GM11168 (cell line): ENCODE data around the gene ABCG8.

Experiments
- in situ Hi-C: fragments of 300-500 bp; cut with MboI; formaldehyde crosslinking; loops from one replicate; pipeline ENCODE4 v1.12.0; 2022; ENCODE audit warnings: low sequenced_read_pairs; ENCODE audit not compliant: unreplicated experiment

Gene ABCG8

GRCh38 chr2:43838560-43839267, at the start of gene ABCG8, which contains the start of gene ABCG5:
Gene ABCG8, plus strand, starts transcription at chr2:43838971. Its CDS starts 83 bp downstream, at chr2:43839054.
Gene ABCG5, minus strand, starts transcription at chr2:43838839. Its CDS starts 160 bp downstream, at chr2:43838679.
- in situ Hi-C loops, result no loop called here

DNA sequence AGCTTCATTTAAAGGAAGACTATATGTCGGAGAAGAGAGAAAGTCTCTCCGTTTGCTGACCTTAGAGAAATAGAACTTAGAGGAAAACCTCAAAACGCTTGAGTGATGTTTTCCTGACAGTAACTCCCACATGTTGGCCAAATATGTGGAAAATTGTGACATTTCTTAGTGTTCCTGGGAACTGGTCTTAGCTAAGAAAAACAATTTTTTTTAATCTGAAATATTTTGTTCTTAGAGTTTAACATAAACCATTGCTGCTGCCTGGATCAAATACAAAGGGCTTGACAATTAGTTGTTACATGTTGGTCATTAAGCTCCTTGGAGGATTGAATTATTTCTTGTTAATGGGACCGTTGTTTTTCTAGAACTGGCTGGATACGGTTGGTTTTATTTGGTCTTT, 48.6 kb upstream of the ABCG8 start:
- in situ Hi-C loops, result no loop called here

- in situ Hi-C loops, result no loop called here
Observed at GRCh38 chr2:43791035-43791765, 47.6 kb upstream of the ABCG8 start.

GRCh38 chr2:43792653-43793052, 46.1 kb upstream of the ABCG8 start:
- in situ Hi-C loops, result no loop called here

- in situ Hi-C loops, result no loop called here
Observed at GRCh38 chr2:43794956-43795355, 43.8 kb upstream of the ABCG8 start.

GRCh38 chr2:43796206-43796605, 42.6 kb upstream of the ABCG8 start:
- in situ Hi-C loops, result no loop called here

- in situ Hi-C loops, result no loop called here
Observed at GRCh38 chr2:43798300-43798699, 40.5 kb upstream of the ABCG8 start.

GRCh38 chr2:43800894-43801293, 37.9 kb upstream of the ABCG8 start:
- in situ Hi-C loops, result no loop called here

DNA sequence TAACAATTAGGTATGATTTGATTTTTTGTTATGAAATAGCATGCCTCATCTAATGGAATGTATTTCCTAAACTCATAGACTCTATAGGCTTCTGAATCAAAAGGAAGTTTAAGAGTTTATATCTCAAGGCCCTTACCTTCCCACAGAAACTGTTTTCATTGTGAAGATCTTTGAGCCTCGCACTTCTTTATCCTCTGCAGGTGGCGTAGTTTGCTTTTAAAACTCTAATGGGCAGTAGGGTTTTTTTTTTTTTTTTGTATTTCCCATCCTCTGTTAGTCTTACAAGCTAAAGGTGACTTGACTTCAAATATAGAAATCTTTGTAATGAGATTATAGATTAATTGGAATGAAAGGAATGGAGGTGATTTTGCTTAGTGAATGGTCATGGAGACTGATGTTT, 36.6 kb upstream of the ABCG8 start:
- in situ Hi-C loops, result no loop called here

DNA sequence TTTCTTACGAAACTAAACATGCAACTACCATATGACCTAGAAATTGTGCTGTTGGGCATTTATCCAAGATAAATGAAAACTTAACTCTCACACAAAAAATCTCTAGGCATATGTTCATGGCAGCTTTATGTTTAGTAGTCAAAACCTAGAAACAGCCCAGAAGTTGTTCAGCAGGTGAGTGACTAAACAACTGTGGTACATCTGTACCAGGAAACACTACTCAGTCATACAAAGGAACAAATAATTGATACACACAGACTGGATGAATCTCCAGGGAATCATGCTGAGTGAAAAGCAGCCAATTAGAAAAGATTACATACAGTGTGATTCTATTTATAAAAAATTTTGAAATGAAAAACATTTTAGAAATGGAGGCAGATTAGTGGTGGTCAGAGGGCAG, 35.7 kb upstream of the ABCG8 start:
- in situ Hi-C loops, result no loop called here

GRCh38 chr2:43806719-43807031, 32.1 kb upstream of the ABCG8 start:
- in situ Hi-C loops, result no loop called here

DNA sequence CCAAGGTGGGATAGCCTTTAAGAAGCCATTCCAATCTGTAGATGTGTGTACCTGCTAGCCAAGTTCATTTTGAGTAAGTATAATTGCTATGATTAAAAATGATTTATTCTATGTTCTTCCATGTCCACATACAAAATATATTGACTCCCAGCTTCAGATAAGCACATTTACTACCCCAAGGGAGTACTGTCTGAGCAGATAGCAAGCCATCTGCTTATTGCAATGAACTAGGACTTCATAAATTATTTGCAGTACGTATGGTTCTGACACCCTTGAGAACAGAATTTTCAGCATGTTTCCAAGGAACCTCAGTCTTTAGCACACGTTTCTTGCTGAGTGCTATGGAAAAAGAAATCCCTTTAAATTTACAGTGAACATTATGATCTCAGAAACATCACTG, 28.3 kb upstream of the ABCG8 start:
- in situ Hi-C loops, result no loop called here

- in situ Hi-C loops, result no loop called here
Observed at GRCh38 chr2:43810888-43811287, 27.9 kb upstream of the ABCG8 start.

DNA sequence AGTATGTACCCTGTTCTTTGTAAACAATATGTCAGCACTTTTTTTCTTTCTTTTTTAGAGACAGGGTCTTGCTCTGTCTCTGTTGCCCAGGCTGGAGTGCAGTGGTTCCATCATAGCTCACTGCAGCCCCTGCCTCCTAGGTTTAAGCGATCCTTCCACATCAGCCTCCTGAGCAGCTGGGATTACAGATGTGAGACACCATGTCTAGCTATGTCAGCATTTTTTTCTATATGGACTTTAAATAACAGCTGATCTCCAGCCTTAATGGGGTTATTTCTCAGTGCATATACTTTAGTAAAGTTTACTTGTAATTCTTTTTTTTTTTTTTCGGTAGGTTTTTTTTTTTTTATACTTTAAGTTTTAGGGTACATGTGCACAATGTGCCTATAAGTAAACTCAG, 26.8 kb upstream of the ABCG8 start:
- in situ Hi-C loops, result no loop called here

DNA sequence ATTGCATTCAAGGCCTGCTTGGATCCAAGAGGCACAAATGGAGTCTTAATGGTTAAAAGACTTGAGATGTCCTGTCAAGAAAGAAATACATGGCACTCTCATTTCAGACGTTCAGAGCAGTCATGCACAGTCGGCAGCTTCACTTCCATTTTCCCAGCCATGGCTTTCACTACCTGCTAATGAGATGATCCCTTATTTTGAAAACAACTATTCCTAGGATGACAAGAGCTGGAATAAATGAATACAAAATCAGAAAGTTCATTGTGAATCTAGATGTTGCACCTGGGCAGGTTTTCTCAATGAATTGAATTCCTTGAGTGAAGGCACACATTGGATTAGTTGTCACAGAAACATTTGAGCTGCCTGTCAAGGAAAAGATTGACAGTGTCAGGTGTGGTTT, 25.8 kb upstream of the ABCG8 start:
- in situ Hi-C loops, result no loop called here

GRCh38 chr2:43814711-43815110, 24.1 kb upstream of the ABCG8 start:
- in situ Hi-C loops, result no loop called here

GRCh38 chr2:43818761-43819160, 20.0 kb upstream of the ABCG8 start:
- in situ Hi-C loops, result no loop called here

DNA sequence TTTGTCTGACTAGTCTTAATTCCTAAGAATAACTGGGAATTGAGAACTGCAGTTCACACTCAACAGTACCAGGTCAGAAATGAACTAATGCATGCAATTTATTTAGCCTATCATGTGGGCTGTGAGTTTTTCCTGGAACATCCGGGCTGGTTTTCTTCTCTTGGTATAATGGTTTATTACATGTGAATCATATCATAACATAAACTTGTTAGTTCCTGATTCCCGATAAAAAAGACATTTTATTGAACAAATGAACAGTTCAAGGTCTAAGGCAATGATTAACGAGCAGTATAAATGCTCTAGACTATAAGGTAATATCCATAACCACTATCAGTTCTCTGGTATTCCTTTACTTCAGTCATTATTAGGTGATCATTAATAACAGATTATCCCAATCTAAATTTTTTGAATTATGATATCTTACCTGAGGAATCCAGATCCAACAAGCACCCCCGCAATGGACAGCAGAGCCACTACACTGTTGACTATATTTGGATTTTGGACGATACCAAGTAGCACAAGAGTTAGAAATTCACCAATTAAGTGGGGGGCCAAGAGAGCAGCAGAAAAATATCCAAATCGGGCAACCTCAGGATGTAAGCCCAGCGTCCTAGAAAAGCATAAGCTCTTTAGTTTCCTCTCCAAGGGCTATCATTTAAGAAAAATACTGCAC, 19.1 kb upstream of the ABCG8 start:
- in situ Hi-C loops, result no loop called here

DNA sequence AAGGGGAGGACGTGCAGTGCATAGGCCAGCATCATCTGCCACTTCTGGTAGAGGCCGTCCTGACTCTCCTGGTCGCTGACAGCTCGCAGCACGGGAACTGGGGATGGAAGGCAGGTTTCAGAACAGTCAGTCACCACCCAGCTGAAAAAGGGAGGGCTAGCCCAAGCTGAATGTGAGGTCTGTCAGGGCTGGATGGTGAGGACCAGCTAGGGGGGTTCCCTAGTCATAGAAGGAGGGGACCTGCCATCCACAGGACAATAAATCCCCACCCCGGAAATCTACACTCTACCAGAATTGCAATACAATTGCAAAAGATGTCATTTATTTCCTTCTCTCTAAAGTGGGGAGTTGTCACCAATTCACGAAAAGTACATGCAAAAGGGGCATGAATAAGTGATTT, 15.9 kb upstream of the ABCG8 start:
- in situ Hi-C loops, result no loop called here

- in situ Hi-C loops, result no loop called here
Observed at GRCh38 chr2:43823751-43824150, 15.0 kb upstream of the ABCG8 start.

DNA sequence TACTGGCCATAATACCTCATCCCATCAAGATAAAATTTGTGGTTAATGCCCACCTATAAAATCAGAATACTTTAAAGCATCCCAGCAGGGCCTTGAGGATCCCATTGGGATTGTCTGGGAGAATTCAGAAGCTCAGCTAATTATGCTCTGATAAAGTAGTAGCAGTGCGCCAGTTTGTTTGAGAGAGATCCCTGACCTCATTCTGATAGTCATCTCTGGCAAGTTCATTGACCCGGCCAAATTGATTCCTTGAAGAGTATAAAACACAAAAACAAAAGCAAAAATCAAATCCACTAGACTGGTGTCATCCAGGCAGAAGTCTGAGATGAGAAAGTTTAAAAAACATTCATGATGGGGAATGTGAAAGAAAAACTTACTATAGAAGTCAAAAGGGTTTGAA, 14.3 kb upstream of the ABCG8 start:
- in situ Hi-C loops, result no loop called here
